Measurements from ENCODE around the gene SMARCA2.

Gene SMARCA2

GRCh38 chr9:2022560-2022959 is 7.4 kb downstream of the SMARCA2 start:
- no peaks in the 10 kb centered on the region for H3K27me3 ChIP-seq (ENCODE audit: control insufficient read depth in 1 of 2, insufficient read depth in 2 of 2, low read length in 2 of 2)
- no peaks in the 10 kb centered on the region for H3K9me3 ChIP-seq (ENCODE audit: control insufficient read depth in 1 of 2, low read length in 2 of 2)
- H3K4me3 ChIP-seq (ENCODE audit: low read depth in 1 of 2, low read length in 2 of 2) = no peak overlapping the region
- H3K27ac ChIP-seq (ENCODE audit: low read depth, low read length) = no peak overlapping the region
- no peak overlapping the region for H3K9ac ChIP-seq (ENCODE audit: low read depth in 1 of 2, low read length in 2 of 2)
- H3K36me3 ChIP-seq (ENCODE audit: control insufficient read depth in 1 of 2, insufficient read depth in 2 of 2, low read length in 2 of 2) = no peaks in the 10 kb centered on the region
- peaks cover 19 to 60% of the 10 kb centered on the region in 2 donors for H3K4me1 ChIP-seq (ENCODE audit: control insufficient read depth in 1 of 2, insufficient read depth in 2 of 2, low read length in 2 of 2)

DNA sequence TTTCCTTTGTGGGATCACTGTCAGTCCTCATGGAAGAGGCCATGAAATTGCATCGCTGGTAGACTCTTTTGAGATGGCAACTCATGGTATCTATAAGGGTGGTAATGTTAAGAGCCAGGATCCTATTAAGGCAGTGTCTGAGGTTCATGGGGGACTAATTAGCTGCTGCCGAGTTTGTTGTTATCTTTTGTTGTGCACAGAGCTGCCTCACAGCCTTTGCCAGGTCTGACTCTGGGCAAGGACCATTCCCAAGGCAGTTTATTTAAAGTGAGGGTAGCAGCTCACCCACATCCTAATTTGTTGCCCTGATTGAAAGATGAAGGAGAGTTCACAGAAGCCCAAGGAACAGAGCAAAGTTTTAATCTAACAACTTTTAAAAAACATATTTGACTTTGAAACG is 7.9 kb downstream of the SMARCA2 start:
- peaks cover 19 to 60% of the 10 kb centered on the region in 2 donors for H3K4me1 ChIP-seq (ENCODE audit: control insufficient read depth in 1 of 2, insufficient read depth in 2 of 2, low read length in 2 of 2)
- no peaks in the 10 kb centered on the region for H3K27me3 ChIP-seq (ENCODE audit: control insufficient read depth in 1 of 2, insufficient read depth in 2 of 2, low read length in 2 of 2)
- H3K27ac ChIP-seq (ENCODE audit: low read depth, low read length) = no peak overlapping the region
- no peak overlapping the region for H3K4me3 ChIP-seq (ENCODE audit: low read depth in 1 of 2, low read length in 2 of 2)
- H3K9ac ChIP-seq (ENCODE audit: low read depth in 1 of 2, low read length in 2 of 2) = no peak overlapping the region
- H3K36me3 ChIP-seq (ENCODE audit: control insufficient read depth in 1 of 2, insufficient read depth in 2 of 2, low read length in 2 of 2) = no peaks in the 10 kb centered on the region
- no peaks in the 10 kb centered on the region for H3K9me3 ChIP-seq (ENCODE audit: control insufficient read depth in 1 of 2, low read length in 2 of 2)

DNA sequence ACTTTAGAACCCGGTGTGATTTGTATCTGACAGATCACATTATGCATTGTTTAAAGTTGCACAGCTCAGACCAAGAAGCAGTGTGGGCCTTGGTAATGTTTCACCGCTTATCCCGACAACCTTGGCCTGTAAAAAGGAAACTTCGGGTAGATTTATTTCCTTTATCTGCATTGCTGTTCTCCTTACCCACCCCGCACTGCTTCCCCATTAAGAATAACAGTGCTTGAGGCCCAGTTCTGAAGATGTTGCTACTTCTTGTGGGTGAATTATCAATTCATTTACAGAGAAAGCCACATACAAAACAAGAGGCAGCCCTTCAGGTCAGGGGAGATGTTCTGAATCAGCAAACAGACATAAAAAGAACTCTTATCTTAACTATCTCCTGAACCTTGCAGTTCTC is 8.4 kb downstream of the SMARCA2 start:
- H3K4me3 ChIP-seq (ENCODE audit: low read depth in 1 of 2, low read length in 2 of 2) = no peak overlapping the region
- no peaks in the 10 kb centered on the region for H3K27me3 ChIP-seq (ENCODE audit: control insufficient read depth in 1 of 2, insufficient read depth in 2 of 2, low read length in 2 of 2)
- no peak overlapping the region for H3K27ac ChIP-seq (ENCODE audit: low read depth, low read length)
- H3K4me1 ChIP-seq (ENCODE audit: control insufficient read depth in 1 of 2, insufficient read depth in 2 of 2, low read length in 2 of 2) = peaks cover 14 to 55% of the 10 kb centered on the region in 2 donors
- H3K9me3 ChIP-seq (ENCODE audit: control insufficient read depth in 1 of 2, low read length in 2 of 2) = no peaks in the 10 kb centered on the region
- no peak overlapping the region for H3K9ac ChIP-seq (ENCODE audit: low read depth in 1 of 2, low read length in 2 of 2)
- H3K36me3 ChIP-seq (ENCODE audit: control insufficient read depth in 1 of 2, insufficient read depth in 2 of 2, low read length in 2 of 2) = no peaks in the 10 kb centered on the region

DNA sequence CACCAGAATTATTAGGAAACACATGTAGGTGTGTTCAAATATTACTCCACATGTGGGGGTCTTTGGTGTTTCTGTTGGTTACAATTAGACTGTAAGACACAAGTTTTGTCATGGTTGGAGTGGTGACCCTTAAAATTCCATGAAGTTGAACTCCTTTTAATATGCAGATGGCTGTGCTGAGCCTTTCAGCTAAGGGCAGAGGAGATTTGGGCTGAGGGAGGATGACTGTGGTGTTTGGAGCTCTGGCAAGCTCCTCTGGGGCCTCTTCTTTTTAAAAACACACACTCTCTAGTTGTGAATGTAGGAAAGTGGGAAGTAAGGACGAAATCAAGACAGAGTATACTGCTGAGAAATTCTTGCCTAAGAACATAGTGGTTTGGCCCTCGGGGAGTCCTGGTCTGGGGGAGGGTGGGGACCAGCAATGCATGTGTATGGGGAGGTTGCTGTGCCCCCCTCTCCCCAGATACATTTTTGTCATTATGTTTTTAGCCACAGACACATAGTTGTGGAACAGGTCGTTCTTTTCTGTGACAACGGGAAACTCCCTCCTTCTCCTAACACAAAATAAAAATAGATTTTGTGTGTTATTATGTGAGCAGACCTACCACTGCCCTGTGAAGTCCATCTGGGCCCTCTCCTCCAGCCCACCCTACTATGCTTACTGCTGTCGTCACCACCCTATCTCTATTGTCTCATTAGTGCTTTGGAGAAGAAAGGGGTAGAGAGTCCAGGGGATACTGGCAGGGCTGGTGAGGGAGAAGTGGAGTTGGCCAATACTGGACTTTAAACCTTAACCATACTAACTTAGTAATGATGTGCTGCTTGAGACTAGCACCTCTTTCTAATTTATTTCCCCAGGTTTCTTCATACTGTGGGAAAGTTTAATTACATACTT is 10.0 kb downstream of the SMARCA2 start:
- no peak overlapping the region for H3K27ac ChIP-seq (ENCODE audit: low read depth, low read length)
- H3K4me3 ChIP-seq (ENCODE audit: low read depth in 1 of 2, low read length in 2 of 2) = no peak overlapping the region
- H3K4me1 ChIP-seq (ENCODE audit: control insufficient read depth in 1 of 2, insufficient read depth in 2 of 2, low read length in 2 of 2) = peaks cover 7 to 41% of the 10 kb centered on the region in 2 donors

GRCh38 chr9:2026220-2026997 is 11.3 kb downstream of the SMARCA2 start:
- H3K27me3 ChIP-seq (ENCODE audit: control insufficient read depth in 1 of 2, insufficient read depth in 2 of 2, low read length in 2 of 2) = no peaks in the 10 kb centered on the region
- no peaks in the 10 kb centered on the region for H3K9me3 ChIP-seq (ENCODE audit: control insufficient read depth in 1 of 2, low read length in 2 of 2)
- no peaks in the 10 kb centered on the region for H3K36me3 ChIP-seq (ENCODE audit: control insufficient read depth in 1 of 2, insufficient read depth in 2 of 2, low read length in 2 of 2)
- H3K4me3 ChIP-seq (ENCODE audit: low read depth in 1 of 2, low read length in 2 of 2) = no peak overlapping the region
- H3K9ac ChIP-seq (ENCODE audit: low read depth in 1 of 2, low read length in 2 of 2) = no peak overlapping the region
- H3K4me1 ChIP-seq (ENCODE audit: control insufficient read depth in 1 of 2, insufficient read depth in 2 of 2, low read length in 2 of 2) = peaks cover 7 to 39% of the 10 kb centered on the region in 2 donors
- no peak overlapping the region for H3K27ac ChIP-seq (ENCODE audit: low read depth, low read length)

More for the DNA sequence above, 10.0 kb downstream of the SMARCA2 start:
- no peaks in the 10 kb centered on the region for H3K27me3 ChIP-seq (ENCODE audit: control insufficient read depth in 1 of 2, insufficient read depth in 2 of 2, low read length in 2 of 2)
- no peak overlapping the region for H3K9ac ChIP-seq (ENCODE audit: low read depth in 1 of 2, low read length in 2 of 2)
- no peaks in the 10 kb centered on the region for H3K36me3 ChIP-seq (ENCODE audit: control insufficient read depth in 1 of 2, insufficient read depth in 2 of 2, low read length in 2 of 2)
- no peaks in the 10 kb centered on the region for H3K9me3 ChIP-seq (ENCODE audit: control insufficient read depth in 1 of 2, low read length in 2 of 2)

GRCh38 chr9:2027543-2028160 is 12.5 kb downstream of the SMARCA2 start:
- H3K9me3 ChIP-seq (ENCODE audit: control insufficient read depth in 1 of 2, low read length in 2 of 2) = no peaks in the 10 kb centered on the region
- peaks cover 7 to 30% of the 10 kb centered on the region in 2 donors for H3K4me1 ChIP-seq (ENCODE audit: control insufficient read depth in 1 of 2, insufficient read depth in 2 of 2, low read length in 2 of 2)
- no peak overlapping the region for H3K27ac ChIP-seq (ENCODE audit: low read depth, low read length)
- no peaks in the 10 kb centered on the region for H3K36me3 ChIP-seq (ENCODE audit: control insufficient read depth in 1 of 2, insufficient read depth in 2 of 2, low read length in 2 of 2)
- no peak overlapping the region for H3K4me3 ChIP-seq (ENCODE audit: low read depth in 1 of 2, low read length in 2 of 2)
- H3K9ac ChIP-seq (ENCODE audit: low read depth in 1 of 2, low read length in 2 of 2) = no peak overlapping the region
- no peaks in the 10 kb centered on the region for H3K27me3 ChIP-seq (ENCODE audit: control insufficient read depth in 1 of 2, insufficient read depth in 2 of 2, low read length in 2 of 2)

DNA sequence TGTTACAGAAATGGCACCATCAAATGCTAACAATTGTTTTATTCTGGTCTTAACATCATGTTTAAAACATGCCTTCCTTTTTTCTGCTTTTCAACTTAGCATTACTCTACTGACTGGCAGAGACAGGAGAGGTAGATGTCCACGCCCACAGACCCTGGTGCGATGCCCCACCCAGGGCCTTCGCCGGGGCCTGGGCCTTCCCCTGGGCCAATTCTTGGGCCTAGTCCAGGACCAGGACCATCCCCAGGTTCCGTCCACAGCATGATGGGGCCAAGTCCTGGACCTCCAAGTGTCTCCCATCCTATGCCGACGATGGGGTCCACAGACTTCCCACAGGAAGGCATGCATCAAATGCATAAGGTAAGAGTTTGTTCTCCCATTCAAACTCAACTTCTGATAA is 13.7 kb downstream of the SMARCA2 start:
- H3K9ac ChIP-seq (ENCODE audit: low read depth in 1 of 2, low read length in 2 of 2) = no peak overlapping the region
- no peak overlapping the region for H3K27ac ChIP-seq (ENCODE audit: low read depth, low read length)
- no peaks in the 10 kb centered on the region for H3K27me3 ChIP-seq (ENCODE audit: control insufficient read depth in 1 of 2, insufficient read depth in 2 of 2, low read length in 2 of 2)
- no peak overlapping the region for H3K4me3 ChIP-seq (ENCODE audit: low read depth in 1 of 2, low read length in 2 of 2)
- H3K36me3 ChIP-seq (ENCODE audit: control insufficient read depth in 1 of 2, insufficient read depth in 2 of 2, low read length in 2 of 2) = peaks cover 10 to 12% of the 10 kb centered on the region in 2 donors
- peaks cover 7 to 18% of the 10 kb centered on the region in 2 donors for H3K4me1 ChIP-seq (ENCODE audit: control insufficient read depth in 1 of 2, insufficient read depth in 2 of 2, low read length in 2 of 2)
- H3K9me3 ChIP-seq (ENCODE audit: control insufficient read depth in 1 of 2, low read length in 2 of 2) = no peaks in the 10 kb centered on the region

- H3K4me3 ChIP-seq (ENCODE audit: low read depth in 1 of 2, low read length in 2 of 2) = no peak overlapping the region
- no peak overlapping the region for H3K27ac ChIP-seq (ENCODE audit: low read depth, low read length)
- H3K9ac ChIP-seq (ENCODE audit: low read depth in 1 of 2, low read length in 2 of 2) = no peak overlapping the region
- peaks cover 7 to 14% of the 10 kb centered on the region in 2 donors for H3K4me1 ChIP-seq (ENCODE audit: control insufficient read depth in 1 of 2, insufficient read depth in 2 of 2, low read length in 2 of 2)
- H3K9me3 ChIP-seq (ENCODE audit: control insufficient read depth in 1 of 2, low read length in 2 of 2) = no peaks in the 10 kb centered on the region
- no peaks in the 10 kb centered on the region for H3K27me3 ChIP-seq (ENCODE audit: control insufficient read depth in 1 of 2, insufficient read depth in 2 of 2, low read length in 2 of 2)
- peaks cover 10 to 21% of the 10 kb centered on the region in 2 donors for H3K36me3 ChIP-seq (ENCODE audit: control insufficient read depth in 1 of 2, insufficient read depth in 2 of 2, low read length in 2 of 2)
Measured at GRCh38 chr9:2029666-2030170, 14.6 kb downstream of the SMARCA2 start.

GRCh38 chr9:2032234-2032633 is 17.1 kb downstream of the SMARCA2 start:
- H3K36me3 ChIP-seq (ENCODE audit: control insufficient read depth in 1 of 2, insufficient read depth in 2 of 2, low read length in 2 of 2) = peaks cover 10 to 24% of the 10 kb centered on the region in 2 donors
- no peaks in the 10 kb centered on the region for H3K27me3 ChIP-seq (ENCODE audit: control insufficient read depth in 1 of 2, insufficient read depth in 2 of 2, low read length in 2 of 2)
- no peaks in the 10 kb centered on the region for H3K9me3 ChIP-seq (ENCODE audit: control insufficient read depth in 1 of 2, low read length in 2 of 2)
- no peak overlapping the region for H3K4me3 ChIP-seq (ENCODE audit: low read depth in 1 of 2, low read length in 2 of 2)
- no peaks in the 10 kb centered on the region for H3K4me1 ChIP-seq (ENCODE audit: control insufficient read depth in 1 of 2, insufficient read depth in 2 of 2, low read length in 2 of 2)
- H3K9ac ChIP-seq (ENCODE audit: low read depth in 1 of 2, low read length in 2 of 2) = no peak overlapping the region
- H3K27ac ChIP-seq (ENCODE audit: low read depth, low read length) = no peak overlapping the region

Measured in duodenal mucosa (tissue), 2 donors.